ENCODE data around the gene BCAS3. TPM values are rescaled to one million over a fixed set of nuclear protein-coding genes. Genes with fewer than 3 reads are reported as not detected.

BCAS3 gene
- total RNA-seq, 1 donor from 2014 or later, result 17.1 TPM

DNA sequence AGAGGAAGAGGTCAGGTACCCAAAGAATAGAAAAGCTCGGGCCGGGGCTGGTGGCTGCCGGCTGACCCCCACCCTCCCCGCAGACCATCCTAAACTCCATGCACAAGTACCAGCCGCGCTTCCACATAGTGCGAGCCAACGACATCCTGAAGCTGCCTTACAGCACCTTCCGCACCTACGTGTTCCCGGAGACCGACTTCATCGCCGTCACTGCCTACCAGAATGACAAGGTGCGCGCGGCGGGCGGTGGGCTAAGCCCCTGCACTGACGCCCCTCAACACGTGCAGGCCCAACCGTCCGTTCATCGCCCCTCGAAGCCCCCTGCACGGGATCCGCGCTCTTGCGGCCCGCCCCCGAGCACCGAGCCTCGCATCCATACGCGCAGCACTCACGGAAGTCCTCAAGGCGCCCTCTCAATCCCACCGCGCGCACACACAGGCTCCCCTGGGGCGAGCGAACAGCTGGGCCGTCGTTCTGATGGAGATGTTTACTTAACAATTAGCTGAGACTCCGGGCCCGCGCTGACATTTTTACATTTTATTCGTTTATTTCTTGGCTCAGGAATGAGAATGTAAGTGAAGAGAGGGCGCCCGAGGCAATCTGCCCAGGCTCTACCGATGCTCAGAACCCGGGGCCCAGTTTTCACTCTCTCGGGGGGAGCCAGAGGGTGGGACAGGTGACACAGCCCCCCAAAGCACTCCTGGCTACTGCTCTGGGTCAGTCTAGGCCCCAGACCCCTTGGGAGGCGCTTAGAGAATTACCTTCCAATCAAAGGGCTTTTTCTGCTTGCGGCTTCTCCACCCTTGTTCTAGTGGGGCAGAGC is 725.5 kb downstream of the BCAS3 start:
- no peak for DNase-seq (ENCODE audit: low read depth, low spot score)

DNA sequence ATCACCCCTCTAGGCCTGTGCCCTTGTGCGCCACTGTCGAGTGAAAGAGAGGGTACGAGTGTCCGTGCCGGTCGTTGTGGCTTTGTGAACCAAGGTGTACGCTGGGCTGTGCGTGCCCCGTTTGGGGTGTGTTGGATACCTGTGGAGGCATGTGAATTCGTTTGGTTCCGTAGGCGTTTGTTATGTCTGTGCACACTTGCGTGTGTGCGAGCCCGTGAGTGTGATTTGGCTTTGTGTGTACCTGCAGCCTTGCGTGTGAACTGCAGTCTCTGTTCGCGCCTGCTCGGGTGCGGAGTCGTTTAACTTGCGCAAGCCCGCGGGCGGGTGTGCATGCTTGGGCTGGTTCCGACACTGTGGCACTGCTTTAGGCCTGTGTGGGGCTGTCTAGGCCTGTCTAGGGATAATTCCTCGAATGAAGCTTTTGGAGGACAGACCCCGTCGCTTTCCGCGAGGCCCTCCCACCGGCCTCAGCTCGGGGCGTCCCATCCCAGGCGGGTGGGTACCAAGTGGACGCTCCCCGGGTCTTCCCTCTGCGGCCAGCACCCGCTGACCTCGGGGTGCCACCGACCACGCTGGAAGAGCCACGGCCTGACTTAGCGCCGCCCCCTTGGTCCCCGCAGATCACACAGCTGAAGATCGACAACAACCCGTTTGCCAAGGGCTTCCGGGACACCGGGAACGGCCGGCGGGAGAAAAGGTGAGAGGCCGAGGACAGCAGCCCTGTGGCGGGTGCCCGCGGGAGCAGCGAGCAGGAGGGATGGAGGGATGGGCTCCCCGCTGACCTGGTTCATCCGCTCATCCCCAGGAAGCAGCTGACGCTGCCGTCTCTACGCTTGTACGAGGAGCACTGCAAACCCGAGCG is 726.4 kb downstream of the BCAS3 start:
- DNase-seq (ENCODE audit: low read depth, low spot score), result no peak

- DNase-seq (ENCODE audit: low read depth, low spot score), result no peak
Observed at GRCh38 chr17:61404663-61404912, 726.9 kb downstream of the BCAS3 start.

- no peak for DNase-seq (ENCODE audit: low read depth, low spot score)
Observed at GRCh38 chr17:61404913-61405685, 727.4 kb downstream of the BCAS3 start.

DNA sequence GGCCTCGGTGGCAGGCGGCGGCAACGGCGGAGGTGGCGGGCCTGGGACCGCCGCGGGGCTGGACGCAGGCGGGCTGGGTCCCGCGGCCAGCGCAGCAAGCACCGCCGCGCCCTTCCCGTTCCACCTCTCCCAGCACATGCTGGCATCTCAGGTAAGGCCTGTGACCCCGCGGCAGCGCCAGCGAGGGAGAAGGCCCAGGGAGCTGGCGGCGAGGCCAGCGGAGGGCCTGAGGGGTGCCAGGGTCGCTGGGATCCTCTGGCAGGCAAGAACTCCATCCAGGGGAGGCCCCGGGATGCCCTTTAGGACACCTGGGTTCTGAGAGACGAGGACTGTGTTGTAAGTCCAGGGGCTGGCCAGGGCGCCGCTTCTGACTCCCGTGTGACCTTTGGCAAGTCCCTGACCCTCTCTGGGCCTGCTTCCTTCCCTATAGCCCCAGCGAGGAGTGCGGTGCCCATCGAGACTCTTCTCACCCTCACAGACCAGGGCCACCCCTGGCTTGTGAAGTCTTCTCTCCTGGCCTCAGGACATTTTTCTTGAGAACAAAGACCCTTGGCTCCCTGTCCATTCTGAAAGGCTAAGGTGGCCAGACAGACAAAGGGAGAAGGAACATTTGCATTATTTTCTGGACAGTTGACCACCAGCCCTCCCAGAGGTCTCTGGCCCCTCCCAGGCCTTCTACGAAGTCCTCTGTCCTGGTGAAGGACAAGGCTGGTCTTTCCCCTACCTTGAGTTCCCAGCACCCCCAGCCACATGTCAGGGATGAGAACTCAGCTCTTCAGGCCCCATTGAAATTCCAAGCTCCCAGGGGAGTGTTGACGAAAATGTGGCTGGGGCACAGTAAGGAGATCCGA is 728.3 kb downstream of the BCAS3 start:
- DNase-seq (ENCODE audit: low read depth, low spot score), result no peak

- no peak for DNase-seq (ENCODE audit: low read depth, low spot score)
Observed at GRCh38 chr17:61406537-61406845, 728.8 kb downstream of the BCAS3 start.

GRCh38 chr17:61406971-61407911 is 729.6 kb downstream of the BCAS3 start:
- no peak for DNase-seq (ENCODE audit: low read depth, low spot score)

DNA sequence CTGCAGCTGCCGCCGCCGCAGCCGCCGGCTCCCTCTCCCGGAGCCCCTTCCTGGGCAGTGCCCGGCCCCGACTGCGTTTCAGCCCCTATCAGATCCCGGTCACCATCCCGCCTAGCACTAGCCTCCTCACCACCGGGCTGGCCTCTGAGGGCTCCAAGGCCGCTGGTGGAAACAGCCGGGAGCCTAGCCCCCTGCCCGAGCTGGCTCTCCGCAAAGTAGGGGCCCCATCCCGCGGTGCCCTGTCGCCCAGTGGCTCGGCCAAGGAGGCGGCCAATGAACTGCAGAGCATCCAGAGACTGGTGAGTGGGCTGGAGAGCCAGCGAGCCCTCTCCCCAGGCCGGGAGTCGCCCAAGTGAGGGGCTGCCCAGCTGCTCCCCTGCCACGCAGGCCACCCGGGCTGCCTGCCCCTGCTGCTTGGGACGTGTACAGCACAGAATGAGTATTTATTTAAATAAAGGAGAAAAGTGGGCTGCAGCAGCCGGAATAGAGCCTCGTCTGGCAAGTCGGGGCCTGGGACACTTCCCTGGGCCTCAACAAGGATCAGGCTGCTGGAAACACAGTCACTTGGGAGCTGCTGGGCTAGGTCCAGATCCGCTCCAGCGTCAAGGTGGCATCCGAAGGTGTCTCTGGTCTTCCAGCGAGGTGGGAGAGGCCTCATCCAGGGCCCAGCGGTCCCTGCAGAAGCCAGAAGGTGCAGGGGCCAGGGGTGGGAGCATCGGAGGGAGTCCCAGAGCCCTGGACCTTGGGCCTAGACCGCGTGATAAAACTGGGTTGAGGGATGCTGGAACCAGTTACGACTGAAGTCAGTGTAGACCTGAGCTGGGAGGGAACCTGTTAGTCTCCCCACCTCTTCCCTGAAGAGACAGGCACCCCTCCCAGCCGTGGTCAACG is 730.7 kb downstream of the BCAS3 start:
- DNase-seq (ENCODE audit: low read depth, low spot score), result no peak

GRCh38 chr17:61409301-61410112 is 731.9 kb downstream of the BCAS3 start:
- DNase-seq (ENCODE audit: low read depth, low spot score), result no peak

DNA sequence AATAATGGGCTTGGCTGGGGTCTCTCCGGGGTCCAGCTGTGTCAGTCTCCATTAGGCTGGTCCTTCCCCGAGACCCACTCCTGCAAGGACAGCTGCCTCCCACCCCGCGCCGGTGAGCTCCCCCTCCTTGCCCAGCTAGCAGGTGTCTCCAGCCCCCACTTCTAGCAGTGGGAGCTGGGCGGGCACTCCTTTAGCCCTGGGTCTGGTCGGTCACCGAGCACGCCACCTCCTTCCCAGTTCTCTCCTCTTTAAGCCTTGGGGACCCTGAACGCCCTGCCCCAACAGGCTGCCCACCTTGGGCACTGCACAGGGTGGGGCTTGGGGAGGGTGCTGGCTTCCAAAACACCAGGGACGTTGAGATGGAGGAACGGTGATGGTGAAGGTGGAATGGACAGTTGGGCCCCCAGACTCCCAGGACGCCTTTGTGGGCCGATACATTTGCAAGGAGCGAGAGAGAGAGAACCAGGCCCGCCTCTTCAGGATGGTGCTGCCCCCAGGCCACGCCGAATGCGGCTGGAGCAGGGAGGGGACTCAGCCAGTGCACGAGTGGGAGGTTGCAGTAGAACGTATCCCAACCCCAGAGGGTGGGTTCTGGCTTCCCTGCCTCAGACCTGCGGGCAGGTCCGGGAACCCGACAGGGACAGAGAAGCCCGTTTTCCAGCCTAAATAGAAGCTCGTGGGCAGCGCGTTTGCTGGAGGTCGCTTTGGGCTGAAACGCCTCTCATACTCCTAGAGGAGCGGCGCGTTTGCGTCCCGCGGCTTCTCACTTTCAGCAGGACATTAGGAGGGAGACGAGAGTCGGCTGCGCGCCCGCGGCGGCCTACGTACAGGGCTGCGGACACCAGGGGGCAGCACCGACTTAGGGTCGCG is 732.7 kb downstream of the BCAS3 start:
- no peak for DNase-seq (ENCODE audit: low read depth, low spot score)

DNA sequence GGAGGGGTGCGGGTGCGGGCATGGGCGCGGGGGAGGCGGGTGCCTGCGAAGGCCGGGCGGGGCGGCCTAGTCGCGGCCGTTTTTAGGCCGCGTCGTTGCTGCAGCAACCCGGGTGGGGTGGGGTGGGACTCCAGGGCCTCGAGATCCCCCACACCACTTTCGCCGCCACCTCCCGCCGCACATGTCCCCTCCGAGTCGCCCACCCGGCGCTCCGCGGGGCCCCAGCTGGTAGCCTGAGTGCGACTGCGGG is 733.3 kb downstream of the BCAS3 start:
- no peak for DNase-seq (ENCODE audit: low read depth, low spot score)

- no peak for DNase-seq (ENCODE audit: low read depth, low spot score)
Observed at GRCh38 chr17:61411261-61412142, 733.9 kb downstream of the BCAS3 start.

DNA sequence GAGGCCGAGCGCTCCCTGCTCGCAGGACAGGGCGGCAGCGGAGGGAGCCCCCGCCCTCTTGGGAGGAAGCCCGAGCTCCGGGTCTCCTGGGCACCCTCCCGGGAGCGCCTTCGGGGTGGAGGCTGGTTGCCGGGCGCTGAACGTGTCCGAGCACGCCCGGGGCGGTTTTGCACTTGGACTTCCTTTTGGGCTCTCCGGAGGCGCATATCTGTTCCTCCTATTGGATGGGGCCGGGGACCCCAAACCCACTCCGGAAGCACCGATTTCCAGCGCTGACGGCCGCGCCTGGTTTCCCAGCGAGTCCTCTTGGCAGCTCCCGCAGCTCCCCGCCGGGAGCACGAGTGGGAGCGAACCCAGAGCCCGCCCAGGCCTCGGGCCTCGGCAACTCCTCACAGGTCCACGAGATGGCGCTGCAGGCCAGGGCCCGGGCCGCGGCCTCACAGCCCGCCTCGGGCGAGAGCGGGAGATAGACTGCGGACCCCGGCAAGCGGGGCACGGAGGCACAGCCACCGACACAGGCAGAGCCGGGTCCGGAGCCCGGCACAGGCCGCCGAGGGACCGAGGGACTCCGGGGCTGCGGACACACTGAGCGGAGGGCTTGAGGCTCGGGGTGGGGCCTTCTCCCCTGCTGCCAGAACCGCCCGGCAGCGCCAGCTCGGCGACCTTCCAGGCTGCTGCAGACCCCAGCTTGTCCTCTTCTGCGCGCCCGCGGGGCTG is 734.6 kb downstream of the BCAS3 start:
- DNase-seq (ENCODE audit: low read depth, low spot score), result no peak

DNA sequence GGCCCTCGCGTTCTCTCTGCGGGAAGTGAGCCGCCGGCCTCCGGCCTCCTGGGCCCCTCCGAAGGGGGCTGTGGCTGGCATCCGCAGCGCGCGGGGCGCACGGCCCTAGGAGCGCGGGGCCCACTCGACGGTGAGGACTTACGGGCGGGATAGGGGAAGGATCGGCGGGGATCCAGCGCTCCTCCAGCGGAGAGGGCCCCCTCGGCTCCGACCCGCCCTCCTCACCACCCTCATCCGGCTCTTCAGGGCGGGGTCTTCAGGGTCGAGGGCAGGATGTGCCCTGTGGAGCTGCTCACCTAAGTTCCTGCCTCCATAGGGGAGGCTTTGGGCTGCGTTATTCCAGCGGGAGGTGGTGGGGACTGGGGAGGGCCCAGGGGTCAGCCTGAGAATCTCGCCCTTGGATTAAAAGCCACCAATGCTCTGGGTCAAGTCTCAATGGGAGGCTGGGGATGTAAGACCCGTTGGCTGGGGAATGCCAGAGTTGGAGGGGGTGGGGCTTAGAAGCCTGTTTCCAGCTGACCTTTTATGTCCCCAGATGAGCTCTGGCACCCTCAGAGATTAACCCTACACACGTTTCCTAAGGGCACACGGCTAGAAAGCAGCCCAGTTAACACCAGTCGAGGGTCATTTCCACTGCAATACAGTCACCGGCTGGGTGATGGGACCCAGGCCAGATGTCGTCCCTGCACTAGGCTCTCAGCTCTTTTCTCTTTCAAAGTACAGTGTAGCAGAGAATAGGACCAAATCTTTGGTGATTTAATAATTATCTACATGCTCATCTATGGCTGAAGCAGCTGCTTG is 735.4 kb downstream of the BCAS3 start:
- DNase-seq (ENCODE audit: low read depth, low spot score), result no peak

- DNase-seq (ENCODE audit: low read depth, low spot score), result no peak
Observed at GRCh38 chr17:61413661-61414126, 736.0 kb downstream of the BCAS3 start.

All from pulmonary artery endothelial cell (primary cell).